ENCODE measurements around the gene SLC5A2. TPM values are rescaled to one million over a fixed set of nuclear protein-coding genes. Genes with fewer than 3 reads are reported as not detected.
"Not testable (repeated sequence)": the region's sequence is repeated elsewhere in the genome, so short reads cannot be mapped to it uniquely, and the experiment has no call there.

Gene SLC5A2
- total RNA-seq, 1 donor from 2014 or later, result 0.36 TPM

DNA sequence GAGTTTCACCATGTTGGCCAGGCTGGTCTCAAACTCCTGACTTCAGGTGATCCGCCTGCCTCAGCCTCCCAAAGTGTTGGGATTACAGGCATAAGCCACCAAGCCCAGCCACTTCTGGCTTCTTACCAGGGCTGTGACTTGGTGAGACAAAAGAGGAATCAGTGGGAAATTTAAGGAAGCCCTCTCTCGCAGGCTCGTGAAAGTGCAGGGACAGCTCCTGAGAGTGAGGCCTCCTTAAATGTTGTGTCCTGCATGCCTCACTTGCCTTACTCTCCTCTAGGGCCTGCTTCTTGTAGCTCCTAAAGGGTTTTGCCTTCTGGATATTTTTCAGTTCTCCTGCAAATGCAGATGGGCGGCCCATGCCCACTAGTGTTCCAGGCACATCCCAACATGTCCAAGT lies 50.0 kb downstream of the SLC5A2 start:
- peaks cover 26% of the 10 kb centered on the region for H3K27me3 Mint-ChIP-seq (ENCODE audit: low read depth)

DNA sequence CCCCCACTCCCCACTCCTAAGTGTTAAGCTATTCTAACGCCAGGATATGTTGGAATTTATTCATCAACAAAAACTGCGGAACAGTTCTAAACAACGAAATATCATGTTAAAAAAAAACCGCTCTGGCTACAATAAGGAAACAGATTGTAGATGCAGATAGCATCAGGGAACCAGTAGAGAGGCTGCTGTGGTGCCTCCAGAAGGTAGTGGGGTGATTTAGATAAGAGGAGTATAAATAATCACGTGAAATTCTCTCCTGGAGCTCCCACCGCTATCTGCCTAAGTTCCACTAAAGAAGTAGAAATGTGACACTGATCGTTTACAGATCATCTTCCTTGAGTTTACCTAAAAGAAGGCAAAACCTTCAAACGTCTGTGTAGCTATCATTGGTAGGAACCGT lies 52.8 kb downstream of the SLC5A2 start:
- peaks cover 18% of the 10 kb centered on the region for H3K9me3 Mint-ChIP-seq
- no peaks in the 10 kb centered on the region for H3K36me3 Mint-ChIP-seq
- DNase-seq (ENCODE audit: low spot score in 2 of 2, unreplicated experiment in 2 of 2), result no peak
- H3K4me1 Mint-ChIP-seq, result no peaks in the 10 kb centered on the region
- no peak overlapping the region for H3K27ac Mint-ChIP-seq
- H3K27me3 Mint-ChIP-seq (ENCODE audit: low read depth), result peaks cover 15% of the 10 kb centered on the region
- H3K4me3 Mint-ChIP-seq, result no peak overlapping the region
- TF ChIP-seq, protein P1, sequence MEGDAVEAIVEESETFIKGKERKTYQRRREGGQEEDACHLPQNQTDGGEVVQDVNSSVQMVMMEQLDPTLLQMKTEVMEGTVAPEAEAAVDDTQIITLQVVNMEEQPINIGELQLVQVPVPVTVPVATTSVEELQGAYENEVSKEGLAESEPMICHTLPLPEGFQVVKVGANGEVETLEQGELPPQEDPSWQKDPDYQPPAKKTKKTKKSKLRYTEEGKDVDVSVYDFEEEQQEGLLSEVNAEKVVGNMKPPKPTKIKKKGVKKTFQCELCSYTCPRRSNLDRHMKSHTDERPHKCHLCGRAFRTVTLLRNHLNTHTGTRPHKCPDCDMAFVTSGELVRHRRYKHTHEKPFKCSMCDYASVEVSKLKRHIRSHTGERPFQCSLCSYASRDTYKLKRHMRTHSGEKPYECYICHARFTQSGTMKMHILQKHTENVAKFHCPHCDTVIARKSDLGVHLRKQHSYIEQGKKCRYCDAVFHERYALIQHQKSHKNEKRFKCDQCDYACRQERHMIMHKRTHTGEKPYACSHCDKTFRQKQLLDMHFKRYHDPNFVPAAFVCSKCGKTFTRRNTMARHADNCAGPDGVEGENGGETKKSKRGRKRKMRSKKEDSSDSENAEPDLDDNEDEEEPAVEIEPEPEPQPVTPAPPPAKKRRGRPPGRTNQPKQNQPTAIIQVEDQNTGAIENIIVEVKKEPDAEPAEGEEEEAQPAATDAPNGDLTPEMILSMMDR (IDR thresholded peaks at IDR 0.05; ENCODE audit: unreplicated experiment), result no peak

More for the DNA sequence above, 50.0 kb downstream of the SLC5A2 start:
- no peak overlapping the region for H3K4me3 Mint-ChIP-seq
- H3K36me3 Mint-ChIP-seq, result no peaks in the 10 kb centered on the region
- H3K9me3 Mint-ChIP-seq, result no peaks in the 10 kb centered on the region
- H3K27ac Mint-ChIP-seq, result no peak overlapping the region
- H3K4me1 Mint-ChIP-seq, result peaks cover 2% of the 10 kb centered on the region
- no peak for DNase-seq (ENCODE audit: low spot score in 2 of 2, unreplicated experiment in 2 of 2)
- TF ChIP-seq, protein P1 (IDR thresholded peaks at IDR 0.05; ENCODE audit: unreplicated experiment), result no peak

DNA sequence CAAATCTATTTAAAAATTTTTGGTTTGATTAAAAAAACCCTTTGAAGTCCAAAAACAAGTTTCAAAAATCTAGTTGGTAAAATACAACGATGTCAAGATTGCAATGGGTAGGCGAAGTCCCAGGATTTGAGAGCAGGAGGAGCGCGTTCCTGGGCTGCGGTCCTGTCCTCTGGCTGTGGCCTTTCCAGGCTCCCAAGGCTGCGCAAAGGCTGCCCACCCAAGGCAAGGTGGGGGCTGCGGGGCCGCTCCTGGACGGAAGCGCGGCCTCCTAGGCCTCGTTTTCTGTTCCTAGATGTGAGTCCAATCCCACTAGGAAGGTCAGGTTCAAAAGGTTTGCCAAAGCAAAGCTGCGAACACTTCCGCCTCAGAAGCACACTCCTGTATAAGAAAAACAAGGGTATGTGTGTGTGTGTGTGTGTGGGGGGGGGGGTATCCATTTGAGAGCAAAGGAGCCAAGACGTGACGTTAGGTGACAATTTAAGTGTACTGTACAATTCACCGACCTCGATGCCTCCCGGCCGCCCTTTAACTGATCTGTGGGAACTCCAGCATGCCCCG lies 54.0 kb downstream of the SLC5A2 start:
- H3K4me1 Mint-ChIP-seq, result no peaks in the 10 kb centered on the region
- TF ChIP-seq, protein P1 (IDR thresholded peaks at IDR 0.05; ENCODE audit: unreplicated experiment), result no peak
- no peak for DNase-seq (ENCODE audit: low spot score in 2 of 2, unreplicated experiment in 2 of 2)
- no peak overlapping the region for H3K27ac Mint-ChIP-seq
- H3K27me3 Mint-ChIP-seq (ENCODE audit: low read depth), result peaks cover 15% of the 10 kb centered on the region
- H3K36me3 Mint-ChIP-seq, result no peaks in the 10 kb centered on the region
- peaks cover 26% of the 10 kb centered on the region for H3K9me3 Mint-ChIP-seq
- H3K4me3 Mint-ChIP-seq, result no peak overlapping the region

DNA sequence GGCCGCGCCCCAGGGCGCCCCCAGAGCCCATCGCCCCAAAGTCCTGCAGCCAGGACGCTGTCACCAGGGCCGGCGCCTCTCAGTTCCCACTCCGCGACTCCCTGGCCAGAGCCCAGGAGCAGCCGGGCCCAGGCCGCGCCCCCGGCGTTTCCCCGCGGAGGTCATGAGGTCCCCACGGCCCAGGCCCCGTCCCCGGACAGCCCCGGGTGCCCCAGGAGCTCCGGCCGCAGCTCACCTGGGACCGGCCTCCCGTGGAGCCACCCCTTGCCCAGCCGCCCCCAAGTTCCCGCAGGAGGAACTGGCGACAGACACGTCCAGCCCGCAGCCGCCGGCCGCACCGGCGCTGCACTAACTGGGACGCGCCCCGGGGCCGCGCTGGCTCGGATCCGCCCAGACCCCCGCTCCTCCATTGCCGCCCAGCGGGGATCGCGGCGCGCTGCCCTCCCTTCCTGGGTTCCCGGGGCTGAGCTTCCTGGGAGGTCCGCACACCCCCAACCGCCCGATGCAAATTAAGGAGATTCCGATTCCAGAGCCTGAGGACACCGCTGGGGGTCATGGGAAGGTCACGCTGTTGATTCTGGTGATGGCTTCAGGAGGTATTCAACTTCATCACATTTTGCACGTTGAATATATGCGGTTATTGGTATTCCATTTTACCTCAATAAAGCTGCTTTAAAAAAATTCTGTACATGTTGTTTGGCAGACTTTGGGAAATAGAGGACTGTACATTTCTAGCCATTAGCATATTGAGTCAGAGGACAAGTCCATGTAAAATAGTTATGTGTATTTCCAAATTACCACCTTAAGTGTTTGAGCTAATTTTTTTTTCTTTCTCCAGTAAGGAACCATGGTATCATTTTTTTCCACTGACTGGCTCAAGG lies 54.7 kb downstream of the SLC5A2 start:
- TF ChIP-seq, protein P1 (IDR thresholded peaks at IDR 0.05; ENCODE audit: unreplicated experiment), result no peak
- Mint-ChIP-seq H3K36me3 (no peaks in the 10 kb centered on the region), H3K9me3 (peaks cover 33% of the 10 kb centered on the region), H3K27me3 (ENCODE audit: low read depth) (peaks cover 15% of the 10 kb centered on the region), H3K4me3 (peak overlapping the region; percentile 58), H3K4me1 (no peaks in the 10 kb centered on the region), H3K27ac (no peak overlapping the region)
- no peak for DNase-seq (ENCODE audit: low spot score in 2 of 2, unreplicated experiment in 2 of 2)

DNA sequence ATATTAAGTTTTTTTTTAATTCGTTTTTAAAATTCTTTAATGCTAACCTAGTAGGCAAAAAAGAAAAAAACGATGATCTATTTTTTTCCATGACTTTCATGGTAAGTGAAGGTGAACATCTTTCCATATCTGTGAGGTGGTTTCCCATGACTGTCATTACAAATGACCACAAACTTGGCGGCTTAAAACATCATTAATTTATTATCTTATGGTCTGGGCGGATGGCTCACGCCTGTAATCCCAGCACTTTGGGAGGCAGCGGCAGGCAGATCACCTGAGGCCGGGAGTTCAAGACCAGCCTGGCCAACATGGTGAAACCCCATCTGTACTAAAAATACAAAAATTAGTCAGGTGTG lies 55.3 kb downstream of the SLC5A2 start:
- H3K27ac Mint-ChIP-seq; DNase-seq (ENCODE audit: low spot score in 2 of 2, unreplicated experiment in 2 of 2); H3K4me1 Mint-ChIP-seq; H3K4me3 Mint-ChIP-seq; H3K36me3 Mint-ChIP-seq: not testable (repeated sequence)
- Mint-ChIP-seq H3K9me3 (peaks cover 36% of the 10 kb centered on the region), H3K27me3 (ENCODE audit: low read depth) (peaks cover 12% of the 10 kb centered on the region)

DNA sequence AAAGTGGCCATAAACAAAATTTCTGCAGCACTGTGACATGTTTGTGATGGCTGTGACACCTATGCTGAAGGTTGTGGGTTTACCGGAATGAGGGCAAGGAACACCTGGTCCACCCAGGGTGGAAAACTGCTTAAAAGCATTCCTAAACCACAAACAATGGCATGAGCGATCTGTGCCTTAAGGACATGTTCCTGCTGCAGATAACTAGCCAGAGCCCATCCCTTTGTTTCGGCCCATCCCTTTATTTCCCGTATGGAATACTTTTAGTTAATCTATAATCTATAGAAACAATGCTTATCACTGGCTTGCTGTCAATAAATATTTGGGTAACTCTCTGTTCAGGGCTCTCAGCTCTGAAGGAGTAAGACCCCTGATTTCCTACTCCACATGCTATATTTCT lies 56.8 kb downstream of the SLC5A2 start:
- DNase-seq (ENCODE audit: low spot score in 2 of 2, unreplicated experiment in 2 of 2), result not testable (repeated sequence)

More for the DNA sequence above, 56.8 kb downstream of the SLC5A2 start:
- not testable (repeated sequence) for H3K36me3 Mint-ChIP-seq, H3K27ac Mint-ChIP-seq, H3K4me3 Mint-ChIP-seq, H3K4me1 Mint-ChIP-seq
- Mint-ChIP-seq H3K9me3 (peaks cover 44% of the 10 kb centered on the region), H3K27me3 (ENCODE audit: low read depth) (peaks cover 12% of the 10 kb centered on the region)

Other genes starting within 250 kb of the SLC5A2 start
- gene ITGAM, start 223.1 kb upstream of the SLC5A2 start, total RNA-seq, result 0.29 TPM in 1 of 3 replicates, not detected in the others
- not detected in 3 replicates for gene ITGAX, start 127.9 kb upstream of the SLC5A2 start, total RNA-seq
- not detected in 3 replicates for gene ITGAD, start 89.8 kb upstream of the SLC5A2 start, total RNA-seq
- gene COX6A2, start 54.8 kb upstream of the SLC5A2 start, total RNA-seq, result not detected in 3 replicates
- gene ZNF843, start 40.3 kb upstream of the SLC5A2 start, total RNA-seq, result 2.7 to 3.6 TPM (median 3.2 TPM) in 3 replicates
- 17.0 to 18.5 TPM (median 17.7 TPM) in 3 replicates for gene ARMC5, start 23.6 kb upstream of the SLC5A2 start, total RNA-seq
- gene TGFB1I1, start 11.0 kb upstream of the SLC5A2 start, total RNA-seq, result 35.5 to 39.4 TPM (median 38.1 TPM) in 3 replicates
- gene RUSF1, start 25.3 kb downstream of the SLC5A2 start, total RNA-seq, result 78.1 to 88.9 TPM (median 86.2 TPM) in 3 replicates
- gene AHSP, start 44.8 kb downstream of the SLC5A2 start, total RNA-seq, result not detected in 3 replicates

Measured in mesothelial cell of epicardium (in vitro differentiated cells).